ENCODE data around the gene FKBP4.

GRCh38 chr12:2820432-2820831 lies 25.7 kb downstream of the FKBP4 start:
- TF ChIP-seq POLR2A (IDR thresholded peaks at IDR 0.05) (no peak), CTCF (IDR thresholded peaks at IDR 0.05) (no peak)
